SK-N-SH treated with all-trans-retinoic acid at 6 μM for 48 hours (cell line): ENCODE data around the gene REEP1.

Experiments used
- ARNTL ChIP-seq: fragments of 450-650 bp; formaldehyde crosslinking; IDR thresholded peaks from 2 replicates; pipeline ENCODE4 v1.5.0; 2020; ENCODE audit warnings: low read depth, mild to moderate bottlenecking, moderate library complexity, borderline replicate concordance
- CREB5 ChIP-seq: fragments of 250-450 bp; sonication (Bioruptor Pico); IDR thresholded peaks from 2 replicates; pipeline ENCODE4 v1.5.1; 2020; ENCODE audit warnings: low read depth, mild to moderate bottlenecking, moderate library complexity
- OSR1 ChIP-seq: fragments of 250-450 bp; sonication (Bioruptor Pico); IDR thresholded peaks from 2 replicates; pipeline ENCODE4 v1.8.0; 2022; ENCODE audit warnings: moderate library complexity, mild to moderate bottlenecking, inconsistent platforms
- POU6F1 ChIP-seq: fragments of 250-450 bp; sonication (Bioruptor Pico); IDR thresholded peaks from 2 replicates; pipeline ENCODE4 v1.8.0; 2021; ENCODE audit warnings: low read depth, mild to moderate bottlenecking, moderate library complexity, borderline replicate concordance
- RARB ChIP-seq: fragments of 250-450 bp; sonication (Bioruptor Pico); IDR thresholded peaks from 2 replicates; pipeline ENCODE4 v1.8.0; 2021; ENCODE audit warnings: mild to moderate bottlenecking, moderate library complexity
- ZNF70 ChIP-seq: fragments of 450-650 bp; formaldehyde crosslinking; IDR thresholded peaks from 2 replicates; pipeline ENCODE4 v1.5.0; 2020; ENCODE audit warnings: mild to moderate bottlenecking, moderate library complexity

GRCh38 chr2:86360776-86361175, 23.4 kb upstream of the REEP1 start:
- no peak for TF ChIP-seq OSR1 (CRISPR knock-in tag)
- TF ChIP-seq ZNF70: no peak
- TF ChIP-seq POU6F1: no peak
- TF ChIP-seq CREB5 (CRISPR knock-in tag): no peak
- TF ChIP-seq ARNTL: no peak
- TF ChIP-seq RARB (CRISPR knock-in tag): no peak
